HepG2 (cell line): ENCODE data around the gene ING1. TPM values are rescaled to one million over a fixed set of nuclear protein-coding genes. Genes with fewer than 3 reads are reported as not detected.

ENCODE experiments used
- BCLAF1 ChIP-seq: fragments of 450-650 bp; IDR thresholded peaks from 2 replicates; pipeline ENCODE4 v1.6.1; 2017; ENCODE audit warnings: mild to moderate bottlenecking
- BHLHE40 ChIP-seq: IDR thresholded peaks from 2 replicates; pipeline ENCODE4 v1.6.1; 2011; ENCODE audit warnings: low read length, improper control_type of control experiment
- CREB3 ChIP-seq: sonication (generic); formaldehyde crosslinking; IDR thresholded peaks from 2 replicates; pipeline ENCODE4 v1.5.0; 2020; ENCODE audit warnings: missing genetic modification reagents
- GMEB2 ChIP-seq: IDR thresholded peaks from 2 replicates; pipeline ENCODE4 v1.6.1; 2016; ENCODE audit warnings: missing biosample characterization, missing genetic modification reagents, low read depth
- HMGXB4 ChIP-seq, 2 experiments: sonication (generic) in 1 of 2; formaldehyde crosslinking in 1 of 2; IDR thresholded peaks; 2 replicates each; pipeline versions ENCODE4 v1.4.0 to v1.6.1; 2018 to 2020; ENCODE audit warnings: missing genetic modification reagents in 2 of 2, borderline replicate concordance in 1 of 2, low read depth in 1 of 2, mild to moderate bottlenecking in 1 of 2, missing biosample characterization in 1 of 2
- KDM3A ChIP-seq: IDR thresholded peaks from 2 replicates; pipeline ENCODE4 v1.6.1; 2018; ENCODE audit warnings: low read depth, missing compliant biosample characterization
- NCOA2 ChIP-seq: sonication (generic); formaldehyde crosslinking; IDR thresholded peaks from 2 replicates; pipeline ENCODE4 v1.8.0; 2022; ENCODE audit warnings: inconsistent platforms
- NR2F6 ChIP-seq, 2 experiments: IDR thresholded peaks; 2 replicates each; pipeline ENCODE4 v1.6.1; 2016; ENCODE audit warnings: antibody characterized with exemption in 1 of 2, mild to moderate bottlenecking in 1 of 2
- PCBP1 ChIP-seq: fragments of 200-400 bp; formaldehyde crosslinking; IDR thresholded peaks from 2 replicates; pipeline ENCODE4 v1.6.1; 2017; ENCODE audit warnings: mild to moderate bottlenecking, low read depth, low read length, borderline replicate concordance
- REXO4 ChIP-seq: sonication (generic); formaldehyde crosslinking; IDR thresholded peaks from 2 replicates; pipeline ENCODE4 v1.8.0; 2022; ENCODE audit warnings: missing genetic modification reagents, mild to moderate bottlenecking, borderline replicate concordance
- RFXAP ChIP-seq: sonication (generic); formaldehyde crosslinking; IDR thresholded peaks from 2 replicates; pipeline ENCODE4 v1.4.0; 2020; ENCODE audit warnings: missing genetic modification reagents, borderline replicate concordance
- RORA ChIP-seq: sonication (generic); formaldehyde crosslinking; IDR thresholded peaks from 2 replicates; pipeline ENCODE4 v1.5.0; 2020; ENCODE audit warnings: mild to moderate bottlenecking, missing genetic modification reagents, moderate library complexity
- SAP130 ChIP-seq: IDR thresholded peaks from 2 replicates; pipeline ENCODE4 v1.6.1; 2016; ENCODE audit warnings: low read depth
- TEAD3 ChIP-seq: optimal IDR thresholded peaks from 2 replicates; pipeline ENCODE3; 2016; ENCODE audit warnings: borderline replicate concordance
- ZBTB34 ChIP-seq: sonication (generic); formaldehyde crosslinking; IDR thresholded peaks from 2 replicates; pipeline ENCODE4 v1.8.0; 2022; ENCODE audit warnings: mild to moderate bottlenecking, missing genetic modification reagents
- ZNF296 ChIP-seq: sonication (generic); formaldehyde crosslinking; conservative IDR thresholded peaks from 2 replicates; pipeline ENCODE4 v1.5.0; 2020; ENCODE audit warnings: mild to moderate bottlenecking, missing genetic modification reagents
- ZNF577 ChIP-seq: sonication (generic); formaldehyde crosslinking; IDR thresholded peaks from 2 replicates; pipeline ENCODE4 v1.4.0; 2020; ENCODE audit warnings: mild to moderate bottlenecking, low read depth, missing genetic modification reagents, borderline replicate concordance
- ZNF670 ChIP-seq: sonication (generic); formaldehyde crosslinking; IDR thresholded peaks from 2 replicates; pipeline ENCODE4 v1.8.0; 2022; ENCODE audit warnings: mild to moderate bottlenecking, missing genetic modification reagents, borderline replicate concordance
- ZNF784 ChIP-seq: sonication (generic); formaldehyde crosslinking; IDR thresholded peaks from 2 replicates; pipeline ENCODE4 v1.5.1; 2020; ENCODE audit warnings: missing genetic modification reagents, mild to moderate bottlenecking, borderline replicate concordance
- ZNF788 ChIP-seq: sonication (generic); formaldehyde crosslinking; IDR thresholded peaks from 2 replicates; pipeline ENCODE4 v1.5.0; 2020; ENCODE audit warnings: mild to moderate bottlenecking, missing genetic modification reagents, borderline replicate concordance
- polyA plus RNA-seq, 8 experiments: library from polyadenylated mRNA; depleted of rRNA in 3 of 8; stranded (reverse) in 7 of 8; unstranded in 1 of 8; fragments of >200 nt; fragmentation: Illumina TruSeq in 4 of 8; extraction: Trizol in 4 of 8; gene quantifications; 2 replicates each; pipeline versions ENCODE4 v1.2.1 to v1.2.3, GENCODE V29; 2011 to 2016; ENCODE audit warnings: low read depth in 4 of 8, missing spikeins in 1 of 8, mixed read lengths in 1 of 8; ENCODE audit not compliant: insufficient read depth in 1 of 8
- total RNA-seq, 5 experiments: library from RNA; depleted of rRNA; stranded (reverse); fragments of >200 nt; fragmentation: Illumina TruSeq; extraction: Trizol; gene quantifications; 2 replicates each; pipeline ENCODE4 v1.2.3, GENCODE V29; 2016; ENCODE audit warnings: low read depth in 1 of 5

ING1 gene
- total and polyA plus RNA-seq, 2 of the 13 experiments (the other 11 are each of a cell fraction or from before 2014, with no cell fraction given) = 8.1 to 16.1 TPM

GRCh38 chr13:110684388-110685056 is 29.0 kb upstream of the ING1 start (continued):
- TF ChIP-seq ZBTB34 (CRISPR knock-in tag) = no peak
- TF ChIP-seq NR2F6 (IDR thresholded peaks at IDR 0.05) = no peak
- peak; percentile 27; the same call in 1 of the 2 replicates for TF ChIP-seq NR2F6 (CRISPR knock-in tag; IDR thresholded peaks at IDR 0.05)
- 0 out of 2 replicates have a peak, but pooled peaks have one; percentile 17 for TF ChIP-seq NCOA2
- no peak for TF ChIP-seq PCBP1
- TF ChIP-seq KDM3A (CRISPR knock-in tag) = no peak
- TF ChIP-seq HMGXB4 (CRISPR knock-in tag; IDR thresholded peaks at IDR 0.05; ENCODE audit: borderline replicate concordance in 1 of 2, low read depth in 1 of 2) = no peak; a peak in 2 of 4 replicates
- TF ChIP-seq ZNF788 = no peak
- TF ChIP-seq RORA (CRISPR knock-in tag) = no peak
- no peak for TF ChIP-seq REXO4 (CRISPR knock-in tag)
- no peak for TF ChIP-seq ZNF577 (CRISPR knock-in tag)
- TF ChIP-seq TEAD3 (CRISPR knock-in tag) = peak; percentile 14
- no peak for TF ChIP-seq ZNF670 (CRISPR knock-in tag)
- TF ChIP-seq GMEB2 (CRISPR knock-in tag) = no peak
- TF ChIP-seq ZNF784 = no peak
- peak; percentile 95 for TF ChIP-seq ZNF296 (CRISPR knock-in tag)
- no peak for TF ChIP-seq RFXAP (CRISPR knock-in tag)
- TF ChIP-seq SAP130 (CRISPR knock-in tag) = peak; percentile 34; the same call in 1 of the 2 replicates
- no peak for TF ChIP-seq BHLHE40
- TF ChIP-seq BCLAF1 = no peak
- TF ChIP-seq CREB3 (CRISPR knock-in tag) = no peak
